Peyer's patch (tissue), 4 donors: ENCODE measurements around the gene POU6F2. TPM values are rescaled to one million over a fixed set of nuclear protein-coding genes. Genes with fewer than 3 reads are reported as not detected.
A peak's percentile ranks its signal among the peaks of the same experiment; 100 is the strongest.

Source experiments
- DNase-seq, 3 donors: peaks; one replicate each; pipeline ENCODE4 v3.0.0-alpha.2; 2017 to 2019
- H3K27ac ChIP-seq, 4 donors: fragments of 200-600 bp; sonication (generic); one replicate each; pipeline ENCODE4 v1.5.1; 2016 to 2019
- H3K27me3 ChIP-seq, 2 donors: fragments of 200-600 bp; sonication (generic); one replicate each; pipeline ENCODE4 v1.5.1; 2019
- H3K36me3 ChIP-seq, 3 donors: fragments of 200-600 bp; sonication (generic); one replicate each; pipeline ENCODE4 v1.5.1; 2016 to 2019
- H3K4me1 ChIP-seq, 4 donors: fragments of 200-600 bp; sonication (generic); one replicate each; pipeline ENCODE4 v1.5.1; 2016 to 2019
- H3K4me3 ChIP-seq, 4 donors: fragments of 200-600 bp; sonication (generic); 1 replicate in 3 of 4; 2 replicates in 1 of 4; pipeline ENCODE4 v1.5.1; 2016 to 2019; ENCODE audit warnings: mild to moderate bottlenecking in 1 of 4
- H3K9me3 ChIP-seq, 4 donors: fragments of 200-600 bp; sonication (generic); one replicate each; pipeline ENCODE4 v1.5.1; 2016 to 2019; ENCODE audit warnings: mild to moderate bottlenecking in 1 of 4
- CTCF ChIP-seq, 6 experiments: fragments of 450-650 bp in 4 of 6; fragments of 200-600 bp in 2 of 6; sonication (generic) in 1 of 6; IDR thresholded peaks; one replicate each; pipeline ENCODE4 v1.5.1; 2017 to 2019; ENCODE audit warnings: antibody characterized with exemption in 6 of 6, mild to moderate bottlenecking in 3 of 6, moderate library complexity in 1 of 6
- POLR2A ChIP-seq, 2 donors: fragments of 450-650 bp; IDR thresholded peaks; one replicate each; pipeline ENCODE4 v1.5.1; 2017; ENCODE audit warnings: antibody characterized with exemption in 2 of 2, mild to moderate bottlenecking in 2 of 2, moderate library complexity in 2 of 2
- total RNA-seq, 4 donors: library from RNA; depleted of rRNA; stranded (reverse); fragments of >200 nt; gene quantifications; one replicate each; pipeline ENCODE4 v1.1.0, GENCODE V29; 2016

The POU6F2 gene
- total RNA-seq, 4 donors from 2014 or later, result 0.80 to 1.3 (median 1.2) TPM; not detected in 1

- TF ChIP-seq CTCF (IDR thresholded peaks at IDR 0.05) (no peak), POLR2A (IDR thresholded peaks at IDR 0.05) (no peak)
- no peak for DNase-seq
- Histone ChIP-seq H3K36me3 (no peaks in the 10 kb centered on the region), H3K9me3 (no peaks in the 10 kb centered on the region), H3K27ac (no peak overlapping the region), H3K4me1 (no peaks in the 10 kb centered on the region), H3K27me3 (no peaks in the 10 kb centered on the region), H3K4me3 (no peak overlapping the region)
These were observed 294.4 kb downstream of the POU6F2 start for GRCh38 chr7:39272111-39272510.

GRCh38 chr7:39272691-39273090, 295.0 kb downstream of the POU6F2 start:
- Histone ChIP-seq H3K4me1 (no peaks in the 10 kb centered on the region), H3K4me3 (no peak overlapping the region), H3K36me3 (no peaks in the 10 kb centered on the region), H3K9me3 (no peaks in the 10 kb centered on the region), H3K27me3 (no peaks in the 10 kb centered on the region), H3K27ac (no peak overlapping the region)
- DNase-seq, result no peak
- TF ChIP-seq CTCF (IDR thresholded peaks at IDR 0.05) (no peak), POLR2A (IDR thresholded peaks at IDR 0.05) (no peak)

- no peak for DNase-seq
- TF ChIP-seq CTCF (IDR thresholded peaks at IDR 0.05), result no peak
- TF ChIP-seq POLR2A (IDR thresholded peaks at IDR 0.05), result no peak
- H3K36me3 ChIP-seq, result no peaks in the 10 kb centered on the region
- H3K4me1 ChIP-seq, result no peaks in the 10 kb centered on the region
- H3K9me3 ChIP-seq, result no peaks in the 10 kb centered on the region
- no peak overlapping the region for H3K4me3 ChIP-seq
- no peak overlapping the region for H3K27ac ChIP-seq
- H3K27me3 ChIP-seq, result no peaks in the 10 kb centered on the region
These were observed 302.6 kb downstream of the POU6F2 start for GRCh38 chr7:39280337-39280736.

GRCh38 chr7:39285256-39285655, 307.5 kb downstream of the POU6F2 start:
- Histone ChIP-seq H3K9me3 (no peaks in the 10 kb centered on the region), H3K27me3 (no peaks in the 10 kb centered on the region), H3K4me3 (no peak overlapping the region), H3K36me3 (no peaks in the 10 kb centered on the region), H3K4me1 (no peaks in the 10 kb centered on the region), H3K27ac (no peak overlapping the region)
- TF ChIP-seq POLR2A (IDR thresholded peaks at IDR 0.05), result no peak
- DNase-seq, result no peak

- Histone ChIP-seq H3K27me3 (no peaks in the 10 kb centered on the region), H3K4me1 (no peaks in the 10 kb centered on the region), H3K9me3 (no peaks in the 10 kb centered on the region), H3K27ac (no peak overlapping the region), H3K36me3 (no peaks in the 10 kb centered on the region), H3K4me3 (no peak overlapping the region)
- TF ChIP-seq POLR2A (IDR thresholded peaks at IDR 0.05), result no peak
- no peak for TF ChIP-seq CTCF (IDR thresholded peaks at IDR 0.05)
- DNase-seq, result no peak
These were observed 310.6 kb downstream of the POU6F2 start for GRCh38 chr7:39288303-39288702.

- no peak overlapping the region for H3K4me3 ChIP-seq
- peak in 1 of 3 donors; percentile 58 for DNase-seq
- H3K27ac ChIP-seq, result no peak overlapping the region
- H3K4me1 ChIP-seq, result no peaks in the 10 kb centered on the region
- no peaks in the 10 kb centered on the region for H3K9me3 ChIP-seq
- TF ChIP-seq POLR2A (IDR thresholded peaks at IDR 0.05) (no peak), CTCF (IDR thresholded peaks at IDR 0.05) (no peak)
- no peaks in the 10 kb centered on the region for H3K36me3 ChIP-seq
- no peaks in the 10 kb centered on the region for H3K27me3 ChIP-seq
These were observed 314.1 kb downstream of the POU6F2 start for GRCh38 chr7:39291628-39292410.
